GM12873 (cell line): ENCODE results near the gene CRIP1.

ENCODE experiments used
- CTCF ChIP-seq: IDR thresholded peaks from 2 replicates; pipeline ENCODE4 v1.5.1; 2012; ENCODE audit warnings: low read depth, mild to moderate bottlenecking, moderate library complexity, low read length, control low read depth; ENCODE audit not compliant: insufficient read depth; ENCODE audit errors: missing control alignments

The CRIP1 gene

DNA sequence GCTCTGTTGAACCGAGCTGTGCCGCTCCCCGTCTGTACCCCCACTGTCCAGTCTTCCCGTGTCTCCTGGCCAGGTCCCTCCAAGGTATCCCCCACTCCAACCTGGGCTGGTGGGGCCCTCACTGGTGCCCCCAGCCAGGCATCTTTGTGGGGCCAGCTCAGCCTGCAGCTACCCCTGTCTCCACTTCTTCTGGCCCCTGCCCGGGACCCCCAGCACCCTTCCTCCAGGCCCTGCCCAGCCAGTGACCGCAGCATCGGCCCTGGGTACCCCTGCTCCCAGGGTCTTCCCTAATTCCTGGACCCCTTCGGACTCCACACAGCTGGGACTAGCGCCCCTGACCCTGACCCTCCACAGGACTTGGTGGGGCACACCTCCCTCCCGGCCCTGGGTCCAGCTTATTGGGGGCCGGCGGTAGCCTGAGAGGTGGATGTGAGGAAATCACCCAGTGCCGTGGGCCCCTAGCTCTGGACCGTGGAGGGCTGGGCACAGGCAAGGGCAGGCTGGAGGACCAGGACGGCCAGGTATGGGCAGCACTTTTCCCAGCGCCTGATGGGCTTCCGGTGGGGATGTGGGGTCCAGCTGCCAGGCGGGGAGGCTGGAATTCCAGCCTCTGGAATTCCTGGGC lies 4.1 kb upstream of the CRIP1 start:
- TF ChIP-seq CTCF = no peak

DNA sequence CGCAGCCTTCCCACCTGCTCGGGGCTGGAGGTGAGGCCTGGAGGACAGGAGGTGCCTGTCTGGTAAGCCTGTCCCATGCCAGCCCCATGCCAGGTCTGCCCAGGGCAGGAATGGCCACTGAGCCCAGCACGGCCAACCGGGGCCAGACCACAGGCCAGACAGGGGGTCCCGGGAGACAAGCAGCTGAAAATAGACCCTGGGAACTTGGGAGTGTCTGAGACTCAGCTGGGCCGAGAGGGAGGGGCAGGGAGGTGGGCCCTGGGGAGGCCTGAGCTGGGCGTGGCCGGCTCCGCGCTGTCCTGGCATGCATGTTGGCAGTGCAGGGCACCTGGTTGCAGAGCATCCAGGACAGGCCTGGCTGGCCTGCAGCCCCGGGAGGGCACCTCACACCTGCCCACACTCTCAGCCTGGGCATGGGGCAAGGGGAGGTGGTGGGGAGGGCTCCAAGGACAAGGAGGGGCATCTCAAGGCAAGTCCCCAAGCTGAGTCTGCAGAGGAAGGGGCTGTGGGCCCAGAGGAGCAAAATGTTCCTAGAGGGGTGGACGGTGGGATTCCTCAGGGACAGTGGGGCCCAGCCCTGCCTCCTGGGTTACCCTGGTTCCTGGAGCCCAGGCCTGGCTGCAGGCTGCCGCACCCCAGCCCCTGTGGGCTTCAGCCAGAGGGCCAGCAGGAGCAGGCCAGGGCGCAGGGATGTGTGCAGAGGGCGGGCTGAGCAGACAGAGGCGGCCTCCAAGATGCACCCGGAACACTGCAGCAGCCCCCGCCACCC lies 3.2 kb upstream of the CRIP1 start:
- no peak for TF ChIP-seq CTCF

DNA sequence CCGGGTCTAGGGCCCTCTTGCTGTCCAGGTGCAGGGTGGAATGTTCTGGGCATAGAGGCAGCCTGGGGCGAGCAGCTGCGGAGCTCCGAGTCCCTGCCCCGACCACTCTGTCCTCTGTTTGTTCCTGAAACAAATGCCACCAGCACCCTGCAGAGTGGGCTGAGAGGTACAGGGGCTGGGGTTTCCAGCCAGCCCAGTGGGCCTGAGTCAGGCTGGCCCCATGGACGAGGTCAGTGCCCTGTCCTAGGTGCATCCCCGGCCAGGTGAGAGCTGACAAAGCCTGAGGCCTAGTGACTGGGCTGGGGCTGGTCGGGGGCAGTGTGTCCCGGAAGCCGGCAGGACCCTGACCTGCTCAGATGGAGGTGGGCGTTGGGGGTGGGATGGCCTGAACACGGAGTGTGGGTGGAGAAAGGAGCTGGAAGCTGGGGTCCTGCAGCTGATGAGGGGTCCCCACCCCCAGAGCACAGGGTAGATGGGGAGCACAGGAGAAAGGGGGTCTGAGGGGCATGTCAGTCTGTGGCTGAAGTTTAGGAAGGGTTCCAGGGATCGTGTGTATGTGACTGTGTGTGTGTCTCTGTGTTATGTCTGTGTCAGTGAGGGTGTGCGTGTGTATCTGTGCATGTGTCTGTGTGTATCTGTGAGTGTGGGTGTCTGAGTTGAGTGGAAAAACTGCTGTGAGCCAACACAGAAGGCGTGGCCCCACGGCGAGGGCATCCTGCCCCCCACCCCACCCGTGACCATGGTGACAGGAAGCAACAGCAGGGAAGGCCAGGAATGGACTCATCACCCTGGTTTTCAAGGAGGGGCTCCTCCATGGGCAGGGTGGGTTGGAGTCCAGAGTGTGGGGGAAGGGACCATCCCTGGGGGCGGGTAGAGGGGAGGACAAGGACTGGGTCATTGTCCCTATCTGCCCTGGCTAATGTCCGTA lies 2.4 kb upstream of the CRIP1 start:
- TF ChIP-seq CTCF = no peak

DNA sequence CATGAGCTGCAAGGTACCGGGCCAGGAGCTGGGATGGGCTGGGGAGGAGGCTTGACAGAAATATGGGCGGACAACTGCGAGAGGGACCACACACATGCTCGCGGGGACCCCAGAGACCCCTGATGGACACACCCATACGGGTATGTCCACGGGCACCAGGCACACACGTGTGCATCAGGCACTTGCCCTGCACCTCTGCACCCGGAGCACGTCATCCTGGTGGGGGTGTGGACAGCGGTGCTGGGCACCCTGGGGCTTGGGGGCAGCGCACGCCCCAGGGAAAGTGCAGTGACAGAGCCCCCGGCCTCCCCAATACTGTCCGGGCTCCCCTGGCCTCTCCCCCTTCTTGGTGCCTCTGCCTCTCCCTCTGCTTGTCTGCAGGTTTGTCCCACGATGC lies 1.7 kb upstream of the CRIP1 start:
- no peak for TF ChIP-seq CTCF

DNA sequence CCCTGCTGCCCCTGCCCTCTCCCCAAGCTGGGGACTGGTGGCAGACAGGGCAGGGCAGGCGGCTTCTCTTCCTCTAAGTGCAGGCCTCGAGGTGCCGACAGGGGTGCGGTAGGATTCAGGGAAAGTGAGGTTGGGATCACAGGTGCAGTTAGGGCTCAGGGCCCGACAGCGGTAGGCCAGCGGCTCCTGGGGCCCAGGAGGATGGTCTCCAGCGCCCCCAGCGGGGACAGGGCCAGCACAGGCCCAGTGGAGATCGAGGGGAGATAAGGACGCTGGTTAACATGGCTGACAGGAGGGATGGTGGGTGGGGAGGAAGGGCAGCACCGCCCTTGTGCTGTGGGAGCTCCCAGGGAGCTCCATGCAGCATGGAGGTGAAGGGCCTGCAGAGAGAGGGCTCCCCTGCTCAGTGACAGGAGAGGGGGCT lies 935 bp upstream of the CRIP1 start:
- peak; percentile 39 for TF ChIP-seq CTCF

- TF ChIP-seq CTCF = no peak
These were observed 325 bp downstream of the CRIP1 start for GRCh38 chr14:105486974-105487448.

DNA sequence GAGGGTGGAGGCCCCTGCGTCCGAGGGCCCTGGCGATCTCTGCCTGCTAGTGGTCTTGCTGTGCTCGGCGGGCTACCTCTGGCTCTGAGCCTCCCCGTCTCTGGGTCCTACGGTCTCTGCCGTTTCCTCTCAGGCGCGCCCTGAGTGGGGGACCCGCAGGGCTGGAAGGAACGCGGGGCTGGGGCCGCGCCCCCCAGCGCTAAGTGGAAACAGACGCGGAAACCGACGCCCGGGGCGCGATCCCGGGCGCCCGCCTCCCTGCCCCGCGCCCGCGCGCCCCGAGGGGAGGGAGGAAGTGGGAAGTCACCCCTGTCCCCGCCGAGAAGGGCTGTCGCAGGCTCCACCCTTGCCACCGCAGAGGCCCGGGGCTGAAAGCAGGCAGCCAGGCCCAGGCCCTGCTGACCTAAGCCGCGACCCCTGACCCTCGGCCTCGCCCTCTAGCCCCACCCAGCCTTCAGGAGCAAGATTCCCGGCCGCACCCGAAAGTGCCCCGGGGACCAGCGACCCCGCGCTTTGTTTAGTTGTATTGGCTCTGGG lies 831 bp downstream of the CRIP1 start:
- no peak for TF ChIP-seq CTCF
